ENCODE measurements around the gene GADD45G.

DNA sequence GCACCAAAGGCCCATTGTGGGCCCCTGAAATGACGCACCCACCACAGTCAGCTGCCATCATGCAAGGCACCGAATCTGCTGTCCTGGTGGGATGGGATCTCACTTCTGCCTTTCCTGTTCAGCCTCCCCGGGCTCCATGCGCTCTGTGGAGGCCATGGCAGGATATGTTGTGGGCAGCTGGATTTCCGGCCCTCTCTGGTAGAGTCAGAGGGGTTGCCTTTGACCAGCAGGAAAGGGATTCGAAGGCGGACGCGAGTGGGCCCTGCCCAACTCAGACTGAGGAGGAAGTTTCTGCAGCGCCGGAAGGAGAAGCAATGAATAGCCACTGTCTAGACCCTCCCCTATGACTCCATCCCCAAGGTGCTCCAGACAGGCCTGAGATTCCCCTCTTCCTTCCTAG, 35.5 kb downstream of the GADD45G start:
- no peak for TF ChIP-seq POLR2A (IDR thresholded peaks at IDR 0.05; ENCODE audit: low read depth, low read length)
- no peak for TF ChIP-seq MXI1 (IDR thresholded peaks at IDR 0.05; ENCODE audit: borderline replicate concordance, low read depth, low read length)
- TF ChIP-seq, protein P1, sequence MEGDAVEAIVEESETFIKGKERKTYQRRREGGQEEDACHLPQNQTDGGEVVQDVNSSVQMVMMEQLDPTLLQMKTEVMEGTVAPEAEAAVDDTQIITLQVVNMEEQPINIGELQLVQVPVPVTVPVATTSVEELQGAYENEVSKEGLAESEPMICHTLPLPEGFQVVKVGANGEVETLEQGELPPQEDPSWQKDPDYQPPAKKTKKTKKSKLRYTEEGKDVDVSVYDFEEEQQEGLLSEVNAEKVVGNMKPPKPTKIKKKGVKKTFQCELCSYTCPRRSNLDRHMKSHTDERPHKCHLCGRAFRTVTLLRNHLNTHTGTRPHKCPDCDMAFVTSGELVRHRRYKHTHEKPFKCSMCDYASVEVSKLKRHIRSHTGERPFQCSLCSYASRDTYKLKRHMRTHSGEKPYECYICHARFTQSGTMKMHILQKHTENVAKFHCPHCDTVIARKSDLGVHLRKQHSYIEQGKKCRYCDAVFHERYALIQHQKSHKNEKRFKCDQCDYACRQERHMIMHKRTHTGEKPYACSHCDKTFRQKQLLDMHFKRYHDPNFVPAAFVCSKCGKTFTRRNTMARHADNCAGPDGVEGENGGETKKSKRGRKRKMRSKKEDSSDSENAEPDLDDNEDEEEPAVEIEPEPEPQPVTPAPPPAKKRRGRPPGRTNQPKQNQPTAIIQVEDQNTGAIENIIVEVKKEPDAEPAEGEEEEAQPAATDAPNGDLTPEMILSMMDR (conservative IDR thresholded peaks at IDR 0.05; ENCODE audit: low read depth, low read length): no peak
- no peak for TF ChIP-seq RAD21 (IDR thresholded peaks at IDR 0.05; ENCODE audit: low read length)
- no peak for TF ChIP-seq SMC3 (IDR thresholded peaks at IDR 0.05; ENCODE audit: low read depth, low read length)
- TF ChIP-seq, protein P2, sequence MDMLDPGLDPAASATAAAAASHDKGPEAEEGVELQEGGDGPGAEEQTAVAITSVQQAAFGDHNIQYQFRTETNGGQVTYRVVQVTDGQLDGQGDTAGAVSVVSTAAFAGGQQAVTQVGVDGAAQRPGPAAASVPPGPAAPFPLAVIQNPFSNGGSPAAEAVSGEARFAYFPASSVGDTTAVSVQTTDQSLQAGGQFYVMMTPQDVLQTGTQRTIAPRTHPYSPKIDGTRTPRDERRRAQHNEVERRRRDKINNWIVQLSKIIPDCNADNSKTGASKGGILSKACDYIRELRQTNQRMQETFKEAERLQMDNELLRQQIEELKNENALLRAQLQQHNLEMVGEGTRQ (IDR thresholded peaks at IDR 0.05; ENCODE audit: low read depth, low read length): no peak
- no peak for TF ChIP-seq RCOR1 (IDR thresholded peaks at IDR 0.05; ENCODE audit: insufficient replicate concordance, low read length)
- no peak for TF ChIP-seq RFX5 (IDR thresholded peaks at IDR 0.05; ENCODE audit: low read depth, low read length)
- no peak for TF ChIP-seq BHLHE40 (IDR thresholded peaks at IDR 0.05; ENCODE audit: low read depth, low read length)
- TF ChIP-seq CEBPB (IDR thresholded peaks at IDR 0.05; ENCODE audit: low read depth, low read length): no peak
- TF ChIP-seq, protein P3, sequence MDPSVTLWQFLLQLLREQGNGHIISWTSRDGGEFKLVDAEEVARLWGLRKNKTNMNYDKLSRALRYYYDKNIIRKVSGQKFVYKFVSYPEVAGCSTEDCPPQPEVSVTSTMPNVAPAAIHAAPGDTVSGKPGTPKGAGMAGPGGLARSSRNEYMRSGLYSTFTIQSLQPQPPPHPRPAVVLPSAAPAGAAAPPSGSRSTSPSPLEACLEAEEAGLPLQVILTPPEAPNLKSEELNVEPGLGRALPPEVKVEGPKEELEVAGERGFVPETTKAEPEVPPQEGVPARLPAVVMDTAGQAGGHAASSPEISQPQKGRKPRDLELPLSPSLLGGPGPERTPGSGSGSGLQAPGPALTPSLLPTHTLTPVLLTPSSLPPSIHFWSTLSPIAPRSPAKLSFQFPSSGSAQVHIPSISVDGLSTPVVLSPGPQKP (IDR thresholded peaks at IDR 0.05; ENCODE audit: borderline replicate concordance, low read depth, low read length): no peak
